GM23338 (cell line): ENCODE measurements around the gene SF3B1. TPM values are rescaled to one million over a fixed set of nuclear protein-coding genes. Genes with fewer than 3 reads are reported as not detected.

Source experiments
- ATAC-seq: fragments of 200-7000 bp; cut with Tn5 transposase; 3 replicates; pipeline ENCODE4 v1.9.1; 2020
- DNase-seq: peaks from one replicate; pipeline ENCODE4 v3.0.0-alpha.2; 2015; ENCODE audit warnings: low spot score
- H2AFZ ChIP-seq: fragments of 200-600 bp; sonication (generic); 2 replicates; pipeline ENCODE4 v1.8.0; 2016; ENCODE audit warnings: antibody characterized with exemption, mild to moderate bottlenecking, moderate library complexity
- H3F3A ChIP-seq: fragments of 200-600 bp; sonication (generic); replicated peaks from 2 replicates; pipeline ENCODE4 v1.8.0; 2017; ENCODE audit warnings: antibody characterized with exemption, mixed run types, low read depth
- H3K27ac ChIP-seq: fragments of 200-600 bp; sonication (generic); 2 replicates; pipeline ENCODE4 v1.6.1; 2016; ENCODE audit warnings: low read depth
- H3K27me3 ChIP-seq: fragments of 200-600 bp; sonication (generic); 2 replicates; pipeline ENCODE4 v1.8.0; 2016; ENCODE audit warnings: mild to moderate bottlenecking, mixed run types, moderate library complexity; ENCODE audit not compliant: insufficient read depth
- H3K36me3 ChIP-seq: fragments of 200-600 bp; sonication (generic); 2 replicates; pipeline ENCODE4 v1.8.0; 2016; ENCODE audit warnings: mild to moderate bottlenecking; ENCODE audit not compliant: insufficient read depth
- H3K4me1 ChIP-seq: fragments of 200-600 bp; sonication (generic); 2 replicates; pipeline ENCODE4 v1.8.0; 2016; ENCODE audit warnings: mild to moderate bottlenecking, moderate library complexity; ENCODE audit not compliant: insufficient read depth
- H3K4me2 ChIP-seq: fragments of 200-600 bp; sonication (generic); 2 replicates; pipeline ENCODE4 v1.7.1; 2017; ENCODE audit warnings: mixed run types
- H3K4me3 ChIP-seq: fragments of 200-600 bp; sonication (generic); 2 replicates; pipeline ENCODE4 v1.6.1; 2016; ENCODE audit warnings: mixed run types
- H3K79me2 ChIP-seq: fragments of 200-600 bp; sonication (generic); replicated peaks from 2 replicates; pipeline ENCODE4 v1.8.0; 2017; ENCODE audit warnings: mild to moderate bottlenecking; ENCODE audit not compliant: insufficient read depth
- H3K9me2 ChIP-seq: fragments of 200-600 bp; sonication (generic); 2 replicates; pipeline ENCODE4 v1.8.0; 2017; ENCODE audit not compliant: insufficient read depth
- H4K20me1 ChIP-seq: fragments of 200-600 bp; sonication (generic); replicated peaks from 2 replicates; pipeline ENCODE4 v1.8.0; 2017; ENCODE audit warnings: mild to moderate bottlenecking; ENCODE audit not compliant: insufficient read depth
- H3K27ac Mint-ChIP-seq: 2 replicates; pipeline ENCODE4 v1.8.0; 2020; ENCODE audit warnings: inconsistent platforms, mild to moderate bottlenecking, moderate library complexity, mixed read lengths
- H3K27me3 Mint-ChIP-seq: 3 replicates; pipeline ENCODE4 v1.8.0; 2022; ENCODE audit warnings: low read depth, mild to moderate bottlenecking, moderate library complexity, mixed read lengths, inconsistent platforms; ENCODE audit not compliant: insufficient read depth, poor library complexity
- H3K36me3 Mint-ChIP-seq: 3 replicates; pipeline ENCODE4 v1.8.0; 2021; ENCODE audit warnings: low read depth, mild to moderate bottlenecking, inconsistent platforms, moderate library complexity, mixed read lengths
- H3K4me1 Mint-ChIP-seq: 3 replicates; pipeline ENCODE4 v1.8.0; 2020; ENCODE audit warnings: mild to moderate bottlenecking, inconsistent platforms, mixed read lengths
- H3K4me3 Mint-ChIP-seq: 3 replicates; pipeline ENCODE4 v1.8.0; 2021; ENCODE audit warnings: moderate library complexity, mild to moderate bottlenecking, inconsistent platforms, mixed read lengths
- H3K9me3 Mint-ChIP-seq: 3 replicates; pipeline ENCODE4 v1.8.0; 2020; ENCODE audit warnings: moderate library complexity, mild to moderate bottlenecking, inconsistent platforms, mixed read lengths
- CREB1 ChIP-seq: fragments of 250-450 bp; sonication (Bioruptor Pico); IDR thresholded peaks from 2 replicates; pipeline ENCODE4 v1.5.0; 2020; ENCODE audit warnings: low read depth, mild to moderate bottlenecking, moderate library complexity
- ETS1 ChIP-seq: IDR thresholded peaks from 2 replicates; pipeline ENCODE4 v1.6.1; 2016; ENCODE audit warnings: antibody characterized with exemption
- EZH2 ChIP-seq: fragments of 200-600 bp; sonication (generic); IDR thresholded peaks from one replicate; pipeline ENCODE4 v1.8.0; 2017; ENCODE audit warnings: antibody characterized with exemption, mild to moderate bottlenecking, low read depth; ENCODE audit not compliant: unreplicated experiment
- EZH2phosphoT487 ChIP-seq: fragments of 200-600 bp; sonication (generic); IDR thresholded peaks from one replicate; pipeline ENCODE4 v1.8.1; 2018; ENCODE audit warnings: antibody characterized with exemption; ENCODE audit not compliant: unreplicated experiment
- JUNB ChIP-seq: IDR thresholded peaks from one replicate; pipeline ENCODE4 v1.6.1; 2016; ENCODE audit warnings: antibody characterized with exemption; ENCODE audit not compliant: unreplicated experiment
- NANOG ChIP-seq: IDR thresholded peaks from 2 replicates; pipeline ENCODE4 v1.6.1; 2016; ENCODE audit warnings: antibody characterized with exemption, borderline replicate concordance
- REST ChIP-seq: IDR thresholded peaks from one replicate; pipeline ENCODE4 v1.6.1; 2018; ENCODE audit warnings: antibody characterized with exemption; ENCODE audit not compliant: unreplicated experiment
- STAT1 ChIP-seq: IDR thresholded peaks from one replicate; pipeline ENCODE4 v1.6.1; 2016; ENCODE audit warnings: antibody characterized with exemption; ENCODE audit not compliant: unreplicated experiment
- ZNF114 ChIP-seq: fragments of 250-450 bp; sonication (Bioruptor Pico); IDR thresholded peaks from 2 replicates; pipeline ENCODE4 v1.5.0; 2020; ENCODE audit warnings: mild to moderate bottlenecking, moderate library complexity
- ZNF331 ChIP-seq: fragments of 250-450 bp; sonication (Bioruptor Pico); IDR thresholded peaks from 2 replicates; pipeline ENCODE4 v1.5.0; 2020; ENCODE audit warnings: low read depth, mild to moderate bottlenecking, moderate library complexity
- polyA plus RNA-seq: library from polyadenylated mRNA; unstranded; fragments of >200 nt; fragmentation: Nextera tagmentation; extraction: Ambion mirVana; gene quantifications from 2 replicates; pipeline ENCODE4 v1.2.1, GENCODE V29; 2016
- total RNA-seq: library from RNA; depleted of rRNA; stranded (reverse); fragments of >200 nt; shearing (Covaris generic); gene quantifications from 2 replicates; pipeline ENCODE4 v1.2.3, GENCODE V29; 2014
- TF ChIP-seq, protein P1 (sequence below): fragments of 250-450 bp; sonication (Bioruptor Pico); IDR thresholded peaks from 2 replicates; pipeline ENCODE4 v1.5.0; 2020; ENCODE audit warnings: mild to moderate bottlenecking, moderate library complexity
- TF ChIP-seq, protein P2 (sequence below), 2 experiments: fragments of 200-600 bp in 1 of 2; sonication (generic) in 1 of 2; conservative IDR thresholded peaks; 2 replicates each; pipeline versions ENCODE4 v1.5.1 to v1.6.1; 2016 to 2017; ENCODE audit warnings: antibody characterized with exemption in 2 of 2, low read depth in 2 of 2, mild to moderate bottlenecking in 2 of 2, moderate library complexity in 1 of 2

Gene SF3B1
- total and polyA plus RNA-seq, 2 experiments from 2014 or later: 238 to 340 TPM

- TF ChIP-seq, protein P1, sequence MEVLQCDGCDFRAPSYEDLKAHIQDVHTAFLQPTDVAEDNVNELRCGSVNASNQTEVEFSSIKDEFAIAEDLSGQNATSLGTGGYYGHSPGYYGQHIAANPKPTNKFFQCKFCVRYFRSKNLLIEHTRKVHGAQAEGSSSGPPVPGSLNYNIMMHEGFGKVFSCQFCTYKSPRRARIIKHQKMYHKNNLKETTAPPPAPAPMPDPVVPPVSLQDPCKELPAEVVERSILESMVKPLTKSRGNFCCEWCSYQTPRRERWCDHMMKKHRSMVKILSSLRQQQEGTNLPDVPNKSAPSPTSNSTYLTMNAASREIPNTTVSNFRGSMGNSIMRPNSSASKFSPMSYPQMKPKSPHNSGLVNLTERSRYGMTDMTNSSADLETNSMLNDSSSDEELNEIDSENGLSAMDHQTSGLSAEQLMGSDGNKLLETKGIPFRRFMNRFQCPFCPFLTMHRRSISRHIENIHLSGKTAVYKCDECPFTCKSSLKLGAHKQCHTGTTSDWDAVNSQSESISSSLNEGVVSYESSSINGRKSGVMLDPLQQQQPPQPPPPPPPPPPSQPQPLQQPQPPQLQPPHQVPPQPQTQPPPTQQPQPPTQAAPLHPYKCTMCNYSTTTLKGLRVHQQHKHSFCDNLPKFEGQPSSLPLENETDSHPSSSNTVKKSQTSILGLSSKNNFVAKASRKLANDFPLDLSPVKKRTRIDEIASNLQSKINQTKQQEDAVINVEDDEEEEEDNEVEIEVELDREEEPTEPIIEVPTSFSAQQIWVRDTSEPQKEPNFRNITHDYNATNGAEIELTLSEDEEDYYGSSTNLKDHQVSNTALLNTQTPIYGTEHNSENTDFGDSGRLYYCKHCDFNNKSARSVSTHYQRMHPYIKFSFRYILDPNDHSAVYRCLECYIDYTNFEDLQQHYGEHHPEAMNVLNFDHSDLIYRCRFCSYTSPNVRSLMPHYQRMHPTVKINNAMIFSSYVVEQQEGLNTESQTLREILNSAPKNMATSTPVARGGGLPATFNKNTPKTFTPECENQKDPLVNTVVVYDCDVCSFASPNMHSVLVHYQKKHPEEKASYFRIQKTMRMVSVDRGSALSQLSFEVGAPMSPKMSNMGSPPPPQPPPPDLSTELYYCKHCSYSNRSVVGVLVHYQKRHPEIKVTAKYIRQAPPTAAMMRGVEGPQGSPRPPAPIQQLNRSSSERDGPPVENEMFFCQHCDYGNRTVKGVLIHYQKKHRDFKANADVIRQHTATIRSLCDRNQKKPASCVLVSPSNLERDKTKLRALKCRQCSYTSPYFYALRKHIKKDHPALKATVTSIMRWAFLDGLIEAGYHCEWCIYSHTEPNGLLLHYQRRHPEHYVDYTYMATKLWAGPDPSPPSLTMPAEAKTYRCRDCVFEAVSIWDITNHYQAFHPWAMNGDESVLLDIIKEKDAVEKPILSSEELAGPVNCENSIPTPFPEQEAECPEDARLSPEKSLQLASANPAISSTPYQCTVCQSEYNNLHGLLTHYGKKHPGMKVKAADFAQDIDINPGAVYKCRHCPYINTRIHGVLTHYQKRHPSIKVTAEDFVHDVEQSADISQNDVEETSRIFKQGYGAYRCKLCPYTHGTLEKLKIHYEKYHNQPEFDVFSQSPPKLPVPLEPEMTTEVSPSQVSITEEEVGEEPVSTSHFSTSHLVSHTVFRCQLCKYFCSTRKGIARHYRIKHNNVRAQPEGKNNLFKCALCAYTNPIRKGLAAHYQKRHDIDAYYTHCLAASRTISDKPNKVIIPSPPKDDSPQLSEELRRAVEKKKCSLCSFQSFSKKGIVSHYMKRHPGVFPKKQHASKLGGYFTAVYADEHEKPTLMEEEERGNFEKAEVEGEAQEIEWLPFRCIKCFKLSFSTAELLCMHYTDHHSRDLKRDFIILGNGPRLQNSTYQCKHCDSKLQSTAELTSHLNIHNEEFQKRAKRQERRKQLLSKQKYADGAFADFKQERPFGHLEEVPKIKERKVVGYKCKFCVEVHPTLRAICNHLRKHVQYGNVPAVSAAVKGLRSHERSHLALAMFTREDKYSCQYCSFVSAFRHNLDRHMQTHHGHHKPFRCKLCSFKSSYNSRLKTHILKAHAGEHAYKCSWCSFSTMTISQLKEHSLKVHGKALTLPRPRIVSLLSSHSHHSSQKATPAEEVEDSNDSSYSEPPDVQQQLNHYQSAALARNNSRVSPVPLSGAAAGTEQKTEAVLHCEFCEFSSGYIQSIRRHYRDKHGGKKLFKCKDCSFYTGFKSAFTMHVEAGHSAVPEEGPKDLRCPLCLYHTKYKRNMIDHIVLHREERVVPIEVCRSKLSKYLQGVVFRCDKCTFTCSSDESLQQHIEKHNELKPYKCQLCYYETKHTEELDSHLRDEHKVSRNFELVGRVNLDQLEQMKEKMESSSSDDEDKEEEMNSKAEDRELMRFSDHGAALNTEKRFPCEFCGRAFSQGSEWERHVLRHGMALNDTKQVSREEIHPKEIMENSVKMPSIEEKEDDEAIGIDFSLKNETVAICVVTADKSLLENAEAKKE: no peak
- TF ChIP-seq, protein P2, sequence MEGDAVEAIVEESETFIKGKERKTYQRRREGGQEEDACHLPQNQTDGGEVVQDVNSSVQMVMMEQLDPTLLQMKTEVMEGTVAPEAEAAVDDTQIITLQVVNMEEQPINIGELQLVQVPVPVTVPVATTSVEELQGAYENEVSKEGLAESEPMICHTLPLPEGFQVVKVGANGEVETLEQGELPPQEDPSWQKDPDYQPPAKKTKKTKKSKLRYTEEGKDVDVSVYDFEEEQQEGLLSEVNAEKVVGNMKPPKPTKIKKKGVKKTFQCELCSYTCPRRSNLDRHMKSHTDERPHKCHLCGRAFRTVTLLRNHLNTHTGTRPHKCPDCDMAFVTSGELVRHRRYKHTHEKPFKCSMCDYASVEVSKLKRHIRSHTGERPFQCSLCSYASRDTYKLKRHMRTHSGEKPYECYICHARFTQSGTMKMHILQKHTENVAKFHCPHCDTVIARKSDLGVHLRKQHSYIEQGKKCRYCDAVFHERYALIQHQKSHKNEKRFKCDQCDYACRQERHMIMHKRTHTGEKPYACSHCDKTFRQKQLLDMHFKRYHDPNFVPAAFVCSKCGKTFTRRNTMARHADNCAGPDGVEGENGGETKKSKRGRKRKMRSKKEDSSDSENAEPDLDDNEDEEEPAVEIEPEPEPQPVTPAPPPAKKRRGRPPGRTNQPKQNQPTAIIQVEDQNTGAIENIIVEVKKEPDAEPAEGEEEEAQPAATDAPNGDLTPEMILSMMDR (conservative IDR thresholded peaks at IDR 0.05; ENCODE audit: low read depth in 2 of 2): no peak
These were observed 25.8 kb upstream of the SF3B1 start (continued) for GRCh38 chr2:197460649-197461048.

DNA sequence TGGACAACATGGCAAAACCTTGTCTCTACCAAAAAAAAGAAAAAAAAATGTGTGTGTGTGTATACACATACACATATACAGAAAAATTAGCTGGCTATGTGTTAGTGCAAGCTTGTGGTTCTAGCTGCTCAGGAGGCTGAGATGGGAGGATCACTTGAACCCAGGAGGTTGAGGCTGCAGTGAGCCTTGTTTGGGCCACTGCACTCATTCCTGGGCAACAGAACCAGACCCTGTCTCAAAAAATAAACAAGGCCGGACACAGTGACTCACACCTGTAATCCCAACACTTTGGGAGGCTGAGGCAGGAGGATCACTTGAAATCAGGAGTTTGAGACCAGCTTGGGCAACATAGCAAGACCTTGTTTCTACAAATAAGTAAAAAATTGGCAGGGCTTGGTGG is 20.6 kb upstream of the SF3B1 start:
- Histone ChIP-seq H3K27ac (no peak overlapping the region), H3K9me2 (no peaks in the 10 kb centered on the region), H3K4me1 (peaks cover 9% of the 10 kb centered on the region; the same call in 1 of the 2 replicates), H3K4me3 (no peak overlapping the region), H3K4me2 (no peak overlapping the region), H3K36me3 (peaks cover 7% of the 10 kb centered on the region), H3K27me3 (no peaks in the 10 kb centered on the region), H2AFZ (no peak overlapping the region), H3K79me2 (peaks cover 63% of the 10 kb centered on the region), H4K20me1 (peaks cover 27% of the 10 kb centered on the region), H3F3A (peaks cover 15% of the 10 kb centered on the region; the same call in 1 of the 2 replicates)
- Mint-ChIP-seq H3K27me3 (peaks cover 2% of the 10 kb centered on the region), H3K9me3 (no peaks in the 10 kb centered on the region; the same call in 1 of the 3 replicates), H3K27ac (no peak overlapping the region), H3K4me3 (peak overlapping the region; percentile 33; the same call in 1 of the 3 replicates), H3K4me1 (peaks cover 9% of the 10 kb centered on the region), H3K36me3 (peaks cover under 1% of the 10 kb centered on the region; the same call in 1 of the 3 replicates)
- ATAC-seq (no peak), DNase-seq (no peak)
- TF ChIP-seq REST: no peak
- TF ChIP-seq ZNF331 (CRISPR knock-in tag): no peak
- TF ChIP-seq NANOG: no peak
- no peak for TF ChIP-seq CREB1
- TF ChIP-seq JUNB: no peak
- no peak for TF ChIP-seq EZH2phosphoT487
- TF ChIP-seq ETS1: no peak
- no peak for TF ChIP-seq ZNF114 (CRISPR knock-in tag)
- TF ChIP-seq STAT1: no peak
- no peak for TF ChIP-seq EZH2
